ENCODE results near the gene HHIPL2. TPM values are rescaled to one million over a fixed set of nuclear protein-coding genes. Genes with fewer than 3 reads are reported as not detected.

HHIPL2 gene
- polyA plus RNA-seq, 1 of the 3 experiments (the other 2 are of a cell fraction): 0.21 TPM

GRCh38 chr1:222523852-222524251 is 24.1 kb downstream of the HHIPL2 start:
- CTCF ChIA-PET: no interaction called here

More at GRCh38 chr1:222523852-222524251, 24.1 kb downstream of the HHIPL2 start:
- no peak overlapping the region for H3K4me3 ChIP-seq (ENCODE audit: low read depth in 2 of 2, low read length in 1 of 2)
- TF ChIP-seq FOSL2 (IDR thresholded peaks at IDR 0.05; ENCODE audit: borderline replicate concordance, low read depth) (no peak), REST (IDR thresholded peaks at IDR 0.05; ENCODE audit: low read depth, low read length) (no peak), NFIC (IDR thresholded peaks at IDR 0.05; ENCODE audit: borderline replicate concordance) (no peak), USF2 (IDR thresholded peaks at IDR 0.05; ENCODE audit: borderline replicate concordance, low read depth, low read length) (no peak), ELF1 (IDR thresholded peaks at IDR 0.05) (no peak), CTCF (IDR thresholded peaks at IDR 0.05) (no peak), EP300 (IDR thresholded peaks at IDR 0.05; ENCODE audit: borderline replicate concordance in 1 of 2, low read depth in 1 of 2, low read length in 1 of 2) (no peak), NRF1 (IDR thresholded peaks at IDR 0.05; ENCODE audit: low read depth, low read length) (no peak), MXI1 (IDR thresholded peaks at IDR 0.05; ENCODE audit: low read depth, low read length) (no peak), TAF1 (IDR thresholded peaks at IDR 0.05; ENCODE audit: borderline replicate concordance, low read depth, low read length) (no peak), RCOR1 (IDR thresholded peaks at IDR 0.05; ENCODE audit: low read length) (no peak), SIN3A (IDR thresholded peaks at IDR 0.05; ENCODE audit: borderline replicate concordance, low read depth, low read length) (no peak), YY1 (IDR thresholded peaks at IDR 0.05; ENCODE audit: low read depth) (no peak), MEF2A (IDR thresholded peaks at IDR 0.05; ENCODE audit: borderline replicate concordance, low read depth) (no peak), JUND (IDR thresholded peaks at IDR 0.05) (no peak), RFX5 (IDR thresholded peaks at IDR 0.05; ENCODE audit: low read length) (no peak), GATA2 (CRISPR knock-in tag; IDR thresholded peaks at IDR 0.05) (no peak)
- no peaks in the 10 kb centered on the region for H4K20me1 ChIP-seq (ENCODE audit: insufficient read depth)
- H3F3A ChIP-seq (replicated peaks; ENCODE audit: insufficient read depth): no peaks in the 10 kb centered on the region
- peaks cover 0 to 2% of the 10 kb centered on the region in 2 experiments; a peak in 1 of 4 replicates for H3K4me1 ChIP-seq (ENCODE audit: control insufficient read depth in 1 of 2, insufficient read depth in 2 of 2, low read depth in 1 of 2, low read length in 1 of 2)
- H3K36me3 ChIP-seq (replicated peaks in 1 of 2; ENCODE audit: control insufficient read depth in 1 of 2, insufficient read depth in 2 of 2, low read length in 1 of 2): no peaks in the 10 kb centered on the region
- no peak overlapping the region for H3K9ac ChIP-seq
- no peaks in the 10 kb centered on the region for H3K9me3 ChIP-seq
- no peaks in the 10 kb centered on the region for H3K27me3 ChIP-seq (ENCODE audit: insufficient read depth)
- H3K9me2 ChIP-seq: no peaks in the 10 kb centered on the region
- no peak overlapping the region for H3K4me2 ChIP-seq
- POLR2A ChIA-PET: no interaction called here
- H3K79me2 ChIP-seq (ENCODE audit: insufficient read depth): no peaks in the 10 kb centered on the region
- no peak overlapping the region for H3K27ac ChIP-seq (ENCODE audit: low read depth in 2 of 2, low read length in 1 of 2)
- no peak for DNase-seq
- 36% methylated on average over 3 of the region's 3 CpGs for WGBS (ENCODE audit: low lambda C conversion rate)
- H2AFZ ChIP-seq (ENCODE audit: low read depth): no peak overlapping the region

Measured in SK-N-SH (cell line).